NCI-H2107 treated with DMSO at 0.1 percent for 48 hours (cell line): ENCODE results near the gene ZNF614.
"Not testable (repeated sequence)": the region's sequence is repeated elsewhere in the genome, so short reads cannot be mapped to it uniquely, and the experiment has no call there.

Experiments used
- DNase-seq: peaks from one replicate; lab custom pipeline; 2025; ENCODE audit not compliant: unreplicated experiment; lab: John Stamatoyannopoulos, UW

The ZNF614 gene

GRCh38 chr19:52028027-52028779, at the start of gene ZNF614:
ZNF614 (minus strand) TSS chr19:52028379; CDS start chr19:52025745, 2,634 bp downstream.
- peak; percentile 86 for DNase-seq

GRCh38 chr19:52070496-52070895, 42.3 kb upstream of the ZNF614 start:
- no peak for DNase-seq

- DNase-seq, result no peak
Measured at GRCh38 chr19:52069653-52070052, 41.5 kb upstream of the ZNF614 start.

- DNase-seq, result no peak
Measured at GRCh38 chr19:52066258-52066863, 38.2 kb upstream of the ZNF614 start.

- DNase-seq, result no peak
Measured at GRCh38 chr19:52065399-52065798, 37.2 kb upstream of the ZNF614 start.

GRCh38 chr19:52056480-52056879, 28.3 kb upstream of the ZNF614 start:
- DNase-seq, result not testable (repeated sequence)

GRCh38 chr19:52051736-52052135, 23.6 kb upstream of the ZNF614 start:
- not testable (repeated sequence) for DNase-seq

- peak; percentile 81 for DNase-seq
Measured at GRCh38 chr19:52048555-52049501, 20.6 kb upstream of the ZNF614 start, which contains the start of gene ZNF432. ZNF432 (minus strand) TSS chr19:52048838; CDS start chr19:52046868, 1,970 bp downstream.

GRCh38 chr19:52039169-52039568, 11.0 kb upstream of the ZNF614 start:
- DNase-seq, result no peak

- no peak for DNase-seq
Measured at GRCh38 chr19:52034051-52034728, 6.0 kb upstream of the ZNF614 start.

- no peak for DNase-seq
Measured at GRCh38 chr19:52028780-52029123, 573 bp upstream of the ZNF614 start.

- DNase-seq, result not testable (repeated sequence)
Measured at GRCh38 chr19:52026255-52026990, 1.8 kb downstream of the ZNF614 start.

- DNase-seq, result not testable (repeated sequence)
Measured at GRCh38 chr19:52024478-52024877, 3.7 kb downstream of the ZNF614 start.

GRCh38 chr19:52022193-52022592, 6.0 kb downstream of the ZNF614 start:
- no peak for DNase-seq

- DNase-seq, result no peak
Measured at GRCh38 chr19:52020506-52020905, 7.7 kb downstream of the ZNF614 start.

GRCh38 chr19:52010674-52011073, 17.5 kb downstream of the ZNF614 start:
- no peak for DNase-seq

GRCh38 chr19:52007806-52008557, 20.2 kb downstream of the ZNF614 start, which contains the start of gene ZNF615:
ZNF615 (minus strand) TSS chr19:52008211; CDS start chr19:52003711, 4,500 bp downstream.
- peak; percentile 72 for DNase-seq

- no peak for DNase-seq
Measured at GRCh38 chr19:52007451-52007805, 20.8 kb downstream of the ZNF614 start.

GRCh38 chr19:51994048-51994644, 34.0 kb downstream of the ZNF614 start:
- no peak for DNase-seq
